ENCODE data around the gene MRAS. TPM values are rescaled to one million over a fixed set of nuclear protein-coding genes. Genes with fewer than 3 reads are reported as not detected.
A peak's percentile ranks its signal among the peaks of the same experiment; 100 is the strongest.
"Not testable (repeated sequence)": the region's sequence is repeated elsewhere in the genome, so short reads cannot be mapped to it uniquely, and the experiment has no call there.

The MRAS gene
- total RNA-seq, 2 donors from 2014 or later = 2.2 to 4.5 TPM

- Histone ChIP-seq H3K27me3 (no peaks in the 10 kb centered on the region), H3K4me3 (no peak overlapping the region), H3K36me3 (no peaks in the 10 kb centered on the region), H3K9ac (ENCODE audit: low read depth in 2 of 2, low read length in 2 of 2) (no peak overlapping the region), H3K4me1 (no peaks in the 10 kb centered on the region), H3K9me3 (no peaks in the 10 kb centered on the region), H3K27ac (no peak overlapping the region)
- DNase-seq = no peak
- TF ChIP-seq CTCF (IDR thresholded peaks at IDR 0.05) = no peak
- intact Hi-C loops (cut with DNase I) = no loop called here
These were observed 64.6 kb downstream of the MRAS start for GRCh38 chr3:138412821-138413551.

GRCh38 chr3:138416236-138416635, 67.9 kb downstream of the MRAS start:
- not testable (repeated sequence) for H3K4me1 ChIP-seq; H3K27ac ChIP-seq; H3K27me3 ChIP-seq; DNase-seq; H3K9ac ChIP-seq (ENCODE audit: low read depth in 2 of 2, low read length in 2 of 2); H3K4me3 ChIP-seq; H3K9me3 ChIP-seq; H3K36me3 ChIP-seq
- intact Hi-C loops (cut with DNase I) = loop anchor here (5.0 kb wide), 2 partner anchors 506 to 521 kb away; no protein-coding TSS in a partner anchor

- H3K9me3 ChIP-seq = no peaks in the 10 kb centered on the region
- no peak overlapping the region for H3K27ac ChIP-seq
- TF ChIP-seq CTCF (IDR thresholded peaks at IDR 0.05) = peak; percentile 87
- H3K9ac ChIP-seq (ENCODE audit: low read depth in 2 of 2, low read length in 2 of 2) = no peak overlapping the region
- H3K4me1 ChIP-seq = no peaks in the 10 kb centered on the region
- peak; percentile 77 for DNase-seq
- no peaks in the 10 kb centered on the region for H3K27me3 ChIP-seq
- no peak overlapping the region for H3K4me3 ChIP-seq
- no peaks in the 10 kb centered on the region for H3K36me3 ChIP-seq
- intact Hi-C loops (cut with DNase I) = loop anchor here (5.0 kb wide), 2 partner anchors 505 to 520 kb away; no protein-coding TSS in a partner anchor
These were observed 69.2 kb downstream of the MRAS start for GRCh38 chr3:138417559-138417982.

- Histone ChIP-seq H3K27me3 (no peaks in the 10 kb centered on the region), H3K36me3 (no peaks in the 10 kb centered on the region), H3K9me3 (no peaks in the 10 kb centered on the region), H3K9ac (ENCODE audit: low read depth in 2 of 2, low read length in 2 of 2) (no peak overlapping the region), H3K27ac (no peak overlapping the region), H3K4me3 (no peak overlapping the region), H3K4me1 (no peaks in the 10 kb centered on the region)
- no peak for DNase-seq
- no peak for TF ChIP-seq CTCF (IDR thresholded peaks at IDR 0.05)
- intact Hi-C loops (cut with DNase I) = loop anchor here (5.0 kb wide), 2 partner anchors 504 to 519 kb away; no protein-coding TSS in a partner anchor
These were observed 70.3 kb downstream of the MRAS start for GRCh38 chr3:138418601-138419206.

- no peaks in the 10 kb centered on the region for H3K9me3 ChIP-seq
- TF ChIP-seq CTCF (IDR thresholded peaks at IDR 0.05) = no peak
- no peak for DNase-seq
- no peaks in the 10 kb centered on the region for H3K4me1 ChIP-seq
- H3K27me3 ChIP-seq = no peaks in the 10 kb centered on the region
- intact Hi-C loops (cut with DNase I) = no loop called here
- no peak overlapping the region for H3K9ac ChIP-seq (ENCODE audit: low read depth in 2 of 2, low read length in 2 of 2)
- H3K36me3 ChIP-seq = no peaks in the 10 kb centered on the region
- no peak overlapping the region for H3K4me3 ChIP-seq
- no peak overlapping the region for H3K27ac ChIP-seq
These were observed 74.9 kb downstream of the MRAS start for GRCh38 chr3:138423316-138423715.

GRCh38 chr3:138424323-138424722, 75.9 kb downstream of the MRAS start:
- TF ChIP-seq CTCF (IDR thresholded peaks at IDR 0.05) = no peak
- H3K27me3 ChIP-seq = no peaks in the 10 kb centered on the region
- H3K27ac ChIP-seq = no peak overlapping the region
- H3K9me3 ChIP-seq = no peaks in the 10 kb centered on the region
- no peak for DNase-seq
- H3K9ac ChIP-seq (ENCODE audit: low read depth in 2 of 2, low read length in 2 of 2) = no peak overlapping the region
- no peaks in the 10 kb centered on the region for H3K4me1 ChIP-seq
- H3K4me3 ChIP-seq = no peak overlapping the region
- H3K36me3 ChIP-seq = no peaks in the 10 kb centered on the region
- intact Hi-C loops (cut with DNase I) = no loop called here
